Stimulated activated naive CD8-positive, alpha-beta T cell treated with anti-CD3 and anti-CD28 coated beads, Interleukin-15, Interleukin-2, amounts not matched to agents 100 ng/mL and 50 ng/mL, for 24 hours (primary cell): ENCODE data around the gene PIGK.
"Not testable (repeated sequence)": the region's sequence is repeated elsewhere in the genome, so short reads cannot be mapped to it uniquely, and the experiment has no call there.

Experiments
- H3K27ac Mint-ChIP-seq: one replicate; pipeline ENCODE4 v1.8.0; 2021; ENCODE audit warnings: mild to moderate bottlenecking, mixed read lengths
- H3K27me3 Mint-ChIP-seq: one replicate; pipeline ENCODE4 v1.8.0; 2021; ENCODE audit warnings: mixed read lengths
- H3K36me3 Mint-ChIP-seq: one replicate; pipeline ENCODE4 v1.8.0; 2021; ENCODE audit warnings: low read depth, mixed read lengths
- H3K4me1 Mint-ChIP-seq: one replicate; pipeline ENCODE4 v1.8.0; 2021; ENCODE audit warnings: low read depth, mixed read lengths
- H3K4me3 Mint-ChIP-seq: one replicate; pipeline ENCODE4 v1.8.0; 2021; ENCODE audit warnings: mild to moderate bottlenecking, mixed read lengths
- H3K9me3 Mint-ChIP-seq: one replicate; pipeline ENCODE4 v1.8.0; 2021; ENCODE audit warnings: mixed read lengths

Gene PIGK

DNA sequence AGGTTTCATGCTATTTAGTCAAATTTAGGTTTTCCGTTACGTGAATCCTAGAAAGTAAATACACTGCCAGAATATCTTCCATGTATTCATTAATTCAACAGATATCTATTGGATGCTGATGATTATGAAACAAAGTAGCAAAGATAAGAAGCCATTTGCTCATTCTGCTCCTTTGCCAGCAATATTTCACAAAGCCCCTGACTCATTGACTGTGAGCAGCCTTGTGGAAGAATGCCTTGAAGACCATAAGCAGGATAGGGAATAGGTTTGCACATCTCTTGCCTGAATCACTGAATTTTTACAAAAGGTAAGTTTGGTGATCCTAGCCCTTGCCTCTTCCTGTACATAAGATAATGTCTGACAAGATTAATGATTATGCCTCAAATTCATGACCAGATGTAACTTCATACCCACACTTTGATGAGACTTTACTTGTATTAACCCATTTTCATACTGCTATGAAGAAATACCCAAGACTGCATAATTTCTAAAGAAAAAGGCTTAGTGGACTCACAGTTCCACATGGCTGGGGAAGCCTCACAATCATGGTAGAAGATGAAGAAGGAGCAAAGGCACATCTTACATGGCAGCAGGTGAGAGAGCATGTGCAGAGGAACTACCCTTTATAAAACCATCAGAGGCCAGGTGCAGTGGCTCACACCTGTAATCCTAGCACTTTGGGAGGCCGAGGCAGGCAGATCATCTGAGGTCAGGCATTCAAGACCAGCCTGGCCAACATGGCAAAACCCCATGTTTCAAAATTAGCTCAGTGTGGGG lies 1.6 kb upstream of the PIGK start:
- H3K27ac Mint-ChIP-seq, result no peak overlapping the region
- peak overlapping the region; percentile 64 for H3K4me3 Mint-ChIP-seq
- H3K36me3 Mint-ChIP-seq, result peaks cover 19% of the 10 kb centered on the region
- peaks cover 35% of the 10 kb centered on the region for H3K4me1 Mint-ChIP-seq
- no peaks in the 10 kb centered on the region for H3K9me3 Mint-ChIP-seq
- no peaks in the 10 kb centered on the region for H3K27me3 Mint-ChIP-seq

DNA sequence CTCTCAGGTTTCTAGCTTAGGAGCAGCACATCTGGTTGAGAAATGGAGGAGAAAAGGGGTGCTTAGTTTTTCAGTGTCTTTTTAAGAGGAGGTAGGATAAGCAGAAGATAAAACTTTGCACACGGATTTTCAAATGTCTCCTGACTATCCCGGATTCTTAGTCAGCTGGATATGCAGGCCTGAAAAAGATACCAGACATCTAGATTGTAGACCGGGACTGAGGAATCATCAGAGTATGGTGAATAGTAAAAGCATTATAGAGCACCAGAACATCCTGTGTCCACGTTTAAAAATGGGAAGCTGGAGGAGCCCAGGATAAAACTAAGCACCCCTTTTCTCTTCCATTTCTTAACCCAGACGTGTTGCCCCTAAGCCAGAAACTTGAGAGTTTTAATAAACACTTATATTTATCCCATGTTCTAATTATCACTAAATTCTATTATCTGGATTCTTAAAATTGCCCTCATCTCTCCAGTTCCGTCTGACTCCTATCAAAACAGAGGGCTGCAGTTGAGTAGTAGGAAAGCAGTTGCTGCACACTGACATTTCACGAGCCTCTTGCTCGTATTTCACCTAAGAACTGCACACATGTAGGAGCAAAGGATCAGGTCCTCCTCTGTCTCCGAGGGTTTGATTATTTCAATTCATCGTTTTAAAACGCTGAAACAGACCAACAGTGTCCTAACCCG lies 609 bp downstream of the PIGK start:
- no peaks in the 10 kb centered on the region for H3K9me3 Mint-ChIP-seq
- H3K4me3 Mint-ChIP-seq, result peak overlapping the region; percentile 95
- H3K36me3 Mint-ChIP-seq, result peaks cover 23% of the 10 kb centered on the region
- peaks cover 47% of the 10 kb centered on the region for H3K4me1 Mint-ChIP-seq
- no peaks in the 10 kb centered on the region for H3K27me3 Mint-ChIP-seq
- H3K27ac Mint-ChIP-seq, result peak overlapping the region; percentile 90

DNA sequence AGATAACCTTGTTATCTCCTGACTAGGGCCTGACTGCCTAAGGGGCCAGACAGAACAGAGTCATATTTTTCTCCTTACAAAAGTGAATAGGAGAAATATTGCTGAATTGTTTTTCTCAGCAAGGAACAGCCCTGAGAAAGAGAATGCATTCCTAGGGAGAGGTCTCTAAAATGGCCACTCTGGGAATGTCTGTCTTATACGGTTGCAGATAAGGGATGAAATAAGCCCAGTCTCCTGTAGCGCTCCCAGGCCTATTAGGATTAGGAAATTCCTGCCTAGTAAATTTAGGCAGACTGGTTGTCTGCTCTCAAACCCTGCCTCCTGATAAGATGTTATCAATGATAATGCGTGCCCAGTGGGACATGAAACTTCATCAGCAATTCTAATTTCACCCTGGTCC lies 15.2 kb downstream of the PIGK start:
- H3K36me3 Mint-ChIP-seq, result peaks cover 28% of the 10 kb centered on the region
- H3K27me3 Mint-ChIP-seq, result not testable (repeated sequence)
- peaks cover 10% of the 10 kb centered on the region for H3K9me3 Mint-ChIP-seq

DNA sequence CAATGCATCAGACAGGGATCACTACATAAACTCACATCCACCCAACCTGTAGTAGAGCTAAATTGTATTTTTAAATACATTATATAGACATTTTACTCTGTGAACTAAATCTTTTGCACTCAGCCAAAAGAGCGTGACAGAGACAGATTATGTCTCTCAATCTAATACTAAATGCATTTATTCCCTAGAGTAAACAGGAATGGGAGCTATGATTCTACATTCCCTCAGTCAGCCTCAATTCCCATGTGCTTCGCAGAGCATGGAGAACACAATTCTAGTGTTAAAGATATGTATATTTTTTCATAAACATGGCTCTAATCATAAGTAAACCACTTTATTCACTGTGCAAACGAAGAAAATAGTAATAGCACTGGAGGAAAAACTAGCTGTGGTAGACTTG lies 16.5 kb downstream of the PIGK start:
- Mint-ChIP-seq H3K9me3 (peaks cover 10% of the 10 kb centered on the region), H3K27ac (no peak overlapping the region), H3K4me1 (no peaks in the 10 kb centered on the region), H3K4me3 (no peak overlapping the region), H3K27me3 (no peaks in the 10 kb centered on the region), H3K36me3 (peaks cover 28% of the 10 kb centered on the region)

More for the DNA sequence above, 15.2 kb downstream of the PIGK start:
- not testable (repeated sequence) for H3K4me3 Mint-ChIP-seq, H3K4me1 Mint-ChIP-seq, H3K27ac Mint-ChIP-seq

DNA sequence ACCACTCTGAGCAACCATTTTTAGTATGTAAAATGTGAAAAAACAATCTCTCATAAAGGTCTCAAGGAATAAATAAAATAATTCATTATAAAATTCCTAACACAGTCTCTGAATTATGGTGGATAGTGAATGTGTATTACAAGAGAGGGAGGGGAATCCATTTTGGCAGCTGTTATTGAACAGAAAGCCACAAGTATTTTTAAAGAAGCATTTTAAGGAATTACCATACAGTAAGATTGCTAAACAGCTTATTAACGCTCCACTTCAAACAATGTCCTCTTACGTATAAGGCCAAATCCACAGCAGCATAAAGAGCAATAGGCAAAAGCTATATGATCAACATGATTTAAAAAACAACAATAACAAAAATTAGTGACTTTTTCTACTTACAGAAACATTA lies 18.4 kb downstream of the PIGK start:
- H3K4me3 Mint-ChIP-seq, result no peak overlapping the region
- H3K9me3 Mint-ChIP-seq, result peaks cover 10% of the 10 kb centered on the region
- H3K27ac Mint-ChIP-seq, result no peak overlapping the region
- peaks cover 6% of the 10 kb centered on the region for H3K4me1 Mint-ChIP-seq
- H3K27me3 Mint-ChIP-seq, result no peaks in the 10 kb centered on the region
- peaks cover 34% of the 10 kb centered on the region for H3K36me3 Mint-ChIP-seq

DNA sequence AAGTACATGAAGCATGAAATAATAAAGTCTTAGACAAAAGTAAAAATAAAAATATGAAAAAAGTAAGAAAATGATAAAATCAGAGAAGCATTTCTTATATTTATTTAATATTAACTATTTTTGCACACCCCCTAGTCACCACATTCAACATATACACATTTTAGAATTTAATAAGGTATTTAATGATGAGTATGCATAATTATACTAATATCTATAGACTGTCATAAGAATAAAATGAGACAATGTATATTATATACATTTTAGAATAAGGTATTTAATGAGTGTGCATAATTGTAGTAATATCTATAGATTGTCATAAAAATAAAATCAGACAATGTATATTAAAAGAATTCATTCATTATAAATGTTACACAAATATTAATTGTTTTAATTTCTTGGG lies 18.9 kb downstream of the PIGK start:
- H3K36me3 Mint-ChIP-seq, result peaks cover 29% of the 10 kb centered on the region

DNA sequence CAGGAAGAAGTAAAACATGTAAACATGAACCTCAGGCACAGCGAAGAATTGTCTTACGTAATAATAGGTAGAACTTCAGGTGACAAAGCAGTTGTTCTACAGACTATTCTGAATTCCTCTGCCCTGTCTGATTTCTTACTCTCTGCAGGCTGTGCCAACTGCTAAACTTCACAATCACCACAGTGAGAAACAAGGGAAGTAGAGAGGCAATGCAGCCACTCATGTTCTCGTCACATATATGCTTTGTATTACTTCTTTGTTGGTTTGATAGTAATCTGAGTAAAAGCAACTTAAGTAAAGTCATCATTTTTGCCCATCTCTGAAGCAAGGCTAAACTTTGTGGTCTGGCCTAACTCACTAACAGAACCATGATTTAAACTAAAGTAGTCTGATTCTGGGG lies 21.9 kb downstream of the PIGK start:
- Mint-ChIP-seq H3K4me1 (peaks cover 6% of the 10 kb centered on the region), H3K36me3 (peaks cover 28% of the 10 kb centered on the region), H3K27me3 (no peaks in the 10 kb centered on the region), H3K9me3 (no peaks in the 10 kb centered on the region), H3K27ac (no peak overlapping the region), H3K4me3 (no peak overlapping the region)

More for the DNA sequence above, 18.9 kb downstream of the PIGK start:
- H3K27ac Mint-ChIP-seq, result no peak overlapping the region
- H3K9me3 Mint-ChIP-seq, result peaks cover 5% of the 10 kb centered on the region
- H3K4me1 Mint-ChIP-seq, result peaks cover 6% of the 10 kb centered on the region
- H3K27me3 Mint-ChIP-seq, result no peaks in the 10 kb centered on the region
- H3K4me3 Mint-ChIP-seq, result no peak overlapping the region

DNA sequence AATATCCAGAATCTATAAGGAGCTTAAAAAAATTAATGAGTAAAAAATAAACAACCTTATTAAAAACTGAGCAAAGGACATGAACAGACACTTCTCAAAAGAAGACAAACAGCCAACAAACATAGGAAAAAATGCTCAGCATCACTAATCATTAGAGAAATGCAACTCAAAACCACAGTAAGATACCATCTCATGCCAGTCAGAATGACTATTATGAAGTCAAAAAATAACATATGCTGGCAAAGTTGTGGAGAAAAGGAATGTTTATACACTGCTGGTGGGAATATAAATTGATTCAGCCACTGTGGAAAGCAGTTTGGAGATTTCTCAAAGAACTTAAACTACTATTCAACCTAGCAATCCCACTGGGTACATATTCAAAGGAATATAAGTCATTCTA lies 25.3 kb downstream of the PIGK start:
- H3K36me3 Mint-ChIP-seq, result peaks cover 35% of the 10 kb centered on the region
- H3K4me1 Mint-ChIP-seq, result peaks cover 13% of the 10 kb centered on the region
- H3K27ac Mint-ChIP-seq, result no peak overlapping the region
- H3K9me3 Mint-ChIP-seq, result peaks cover 3% of the 10 kb centered on the region
- no peak overlapping the region for H3K4me3 Mint-ChIP-seq
- H3K27me3 Mint-ChIP-seq, result no peaks in the 10 kb centered on the region

DNA sequence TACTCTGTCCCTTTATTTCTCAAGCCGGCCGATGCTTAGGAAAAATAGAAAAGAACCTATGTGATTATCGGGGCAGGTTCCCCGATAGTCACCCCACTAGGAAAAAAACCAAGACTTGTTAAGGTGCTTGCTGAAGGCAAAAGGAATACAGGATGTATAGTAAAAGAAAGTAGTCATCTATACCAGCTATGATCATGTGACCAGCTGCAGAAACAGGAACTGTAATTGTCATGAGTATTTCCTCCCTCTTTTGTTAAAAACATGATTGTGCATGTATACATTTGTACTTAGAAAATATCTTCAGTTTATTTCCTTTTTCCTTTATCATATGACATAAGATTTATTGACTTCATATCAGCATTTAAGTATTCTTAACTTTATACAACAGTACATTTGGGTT lies 30.5 kb downstream of the PIGK start:
- Mint-ChIP-seq H3K4me3 (no peak overlapping the region), H3K27me3 (no peaks in the 10 kb centered on the region), H3K36me3 (peaks cover 44% of the 10 kb centered on the region), H3K9me3 (peaks cover 15% of the 10 kb centered on the region), H3K27ac (no peak overlapping the region), H3K4me1 (peaks cover 10% of the 10 kb centered on the region)

DNA sequence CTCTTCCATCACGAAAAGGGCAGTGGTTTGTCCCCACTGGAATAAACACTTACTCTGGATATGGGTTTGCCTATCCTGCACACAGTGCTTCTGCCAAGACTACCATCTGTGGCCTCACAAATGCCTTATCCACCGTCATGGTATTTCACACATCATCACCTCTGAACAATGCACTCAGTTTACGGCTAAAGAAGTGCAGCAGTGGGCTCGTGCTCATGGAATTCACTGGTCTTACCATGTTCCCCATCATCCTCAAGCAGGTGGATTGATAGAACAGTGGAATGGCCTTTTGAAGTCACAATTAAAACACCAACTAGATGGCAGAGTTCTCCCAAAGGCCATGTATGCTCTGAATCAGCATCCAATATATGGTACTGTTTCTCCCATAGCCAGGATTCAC lies 32.3 kb downstream of the PIGK start:
- H3K27ac Mint-ChIP-seq, H3K4me3 Mint-ChIP-seq, H3K27me3 Mint-ChIP-seq: not testable (repeated sequence)
- Mint-ChIP-seq H3K9me3 (peaks cover 15% of the 10 kb centered on the region), H3K36me3 (peaks cover 50% of the 10 kb centered on the region), H3K4me1 (peaks cover 10% of the 10 kb centered on the region)

DNA sequence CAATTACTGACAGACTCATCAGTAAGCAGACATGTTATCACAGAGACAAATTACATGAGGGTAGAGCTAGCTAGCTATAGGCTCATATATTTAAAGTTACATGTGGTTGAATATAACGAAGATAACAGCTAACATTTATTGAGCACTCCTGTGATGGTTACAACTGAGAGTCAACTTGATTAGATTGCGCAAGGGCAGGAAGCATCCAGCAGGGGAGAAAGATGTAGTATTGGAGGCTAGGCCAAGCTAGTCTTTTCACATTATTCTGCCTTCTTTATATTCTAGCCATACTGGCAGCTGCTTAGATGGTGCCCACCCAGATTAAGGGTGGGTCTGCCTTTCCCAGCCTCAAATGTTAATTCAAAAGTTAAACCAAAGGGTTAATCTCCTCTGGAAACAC lies 37.1 kb downstream of the PIGK start:
- H3K27ac Mint-ChIP-seq, result no peak overlapping the region
- H3K9me3 Mint-ChIP-seq, result peaks cover 16% of the 10 kb centered on the region
- H3K27me3 Mint-ChIP-seq, result no peaks in the 10 kb centered on the region
- peaks cover 53% of the 10 kb centered on the region for H3K36me3 Mint-ChIP-seq
- H3K4me1 Mint-ChIP-seq, result no peaks in the 10 kb centered on the region
- no peak overlapping the region for H3K4me3 Mint-ChIP-seq

DNA sequence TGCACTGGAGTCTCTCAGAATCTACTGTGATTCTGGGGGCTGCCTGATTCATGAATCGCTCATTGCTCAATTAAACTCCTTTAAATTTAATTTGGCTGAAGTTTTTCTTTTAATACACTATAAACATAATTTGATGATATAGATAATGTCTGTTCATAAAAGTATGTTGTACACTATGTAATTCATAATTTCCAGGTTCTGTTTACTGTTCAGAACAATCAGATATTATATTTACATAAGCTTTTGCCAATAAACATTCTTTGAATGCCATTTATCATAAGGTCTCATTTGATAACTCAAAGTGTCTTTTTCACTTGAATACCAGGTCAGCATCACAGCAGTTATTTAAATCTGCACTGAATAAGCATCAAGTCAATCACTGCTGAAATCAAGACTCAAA lies 39.6 kb downstream of the PIGK start:
- H3K4me3 Mint-ChIP-seq, result no peak overlapping the region
- H3K27me3 Mint-ChIP-seq, result no peaks in the 10 kb centered on the region
- H3K36me3 Mint-ChIP-seq, result peaks cover 48% of the 10 kb centered on the region
- no peaks in the 10 kb centered on the region for H3K4me1 Mint-ChIP-seq
- peaks cover 24% of the 10 kb centered on the region for H3K9me3 Mint-ChIP-seq
- H3K27ac Mint-ChIP-seq, result no peak overlapping the region

DNA sequence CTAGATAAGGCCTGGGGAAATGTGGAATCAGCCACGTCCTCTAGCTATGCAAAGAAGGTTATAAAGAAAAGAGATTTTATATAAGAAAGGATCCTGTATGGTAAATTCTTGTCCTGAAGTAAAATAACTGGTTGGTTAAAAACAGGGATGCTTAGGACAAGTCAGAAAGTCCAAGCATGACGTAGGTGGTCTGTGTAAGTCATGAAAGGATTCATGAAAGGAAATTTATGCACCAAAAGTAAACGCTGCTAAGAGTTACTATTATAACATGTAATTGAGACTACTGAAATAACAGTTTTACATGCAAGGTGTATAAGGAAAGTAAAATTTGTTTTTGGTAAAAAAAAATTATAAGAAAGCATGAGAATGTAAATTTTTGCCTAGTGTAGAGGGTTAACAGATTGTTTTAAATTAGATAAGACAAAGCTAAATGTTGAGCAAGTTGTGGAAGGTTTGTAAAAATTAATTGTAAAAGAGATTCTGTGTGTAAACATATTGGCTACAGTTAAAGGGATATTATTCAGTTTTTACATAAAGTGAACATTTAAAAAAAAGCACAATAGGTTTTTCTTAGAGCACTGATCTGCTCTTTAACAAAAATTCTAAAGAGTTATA lies 43.9 kb downstream of the PIGK start:
- Mint-ChIP-seq H3K4me1 (peaks cover 5% of the 10 kb centered on the region), H3K4me3 (no peak overlapping the region), H3K9me3 (peaks cover 37% of the 10 kb centered on the region), H3K27ac (no peak overlapping the region), H3K36me3 (peaks cover 64% of the 10 kb centered on the region), H3K27me3 (no peaks in the 10 kb centered on the region)

DNA sequence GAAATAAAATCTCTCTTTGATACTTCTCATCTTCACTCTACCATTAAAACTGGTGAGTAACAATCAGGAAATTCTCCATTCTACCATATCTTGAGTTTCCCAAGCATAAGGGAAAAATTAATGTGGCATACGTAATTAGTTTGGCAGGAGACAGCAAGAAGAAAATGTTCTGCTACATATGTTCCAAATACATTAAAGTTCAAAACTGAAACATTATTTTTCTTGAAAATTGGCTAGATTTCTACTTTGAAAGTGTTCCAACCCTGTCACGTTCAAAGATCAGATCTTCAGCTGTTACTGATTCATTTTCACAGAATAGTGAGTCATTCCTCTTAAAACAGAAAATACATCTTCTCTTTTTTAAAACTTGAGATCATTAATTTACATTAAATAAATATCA lies 48.5 kb downstream of the PIGK start:
- H3K27me3 Mint-ChIP-seq, result no peaks in the 10 kb centered on the region
- H3K27ac Mint-ChIP-seq, result peak overlapping the region; percentile 33
- H3K4me1 Mint-ChIP-seq, result peaks cover 23% of the 10 kb centered on the region
- no peak overlapping the region for H3K4me3 Mint-ChIP-seq
- H3K36me3 Mint-ChIP-seq, result peaks cover 51% of the 10 kb centered on the region
- peaks cover 20% of the 10 kb centered on the region for H3K9me3 Mint-ChIP-seq

DNA sequence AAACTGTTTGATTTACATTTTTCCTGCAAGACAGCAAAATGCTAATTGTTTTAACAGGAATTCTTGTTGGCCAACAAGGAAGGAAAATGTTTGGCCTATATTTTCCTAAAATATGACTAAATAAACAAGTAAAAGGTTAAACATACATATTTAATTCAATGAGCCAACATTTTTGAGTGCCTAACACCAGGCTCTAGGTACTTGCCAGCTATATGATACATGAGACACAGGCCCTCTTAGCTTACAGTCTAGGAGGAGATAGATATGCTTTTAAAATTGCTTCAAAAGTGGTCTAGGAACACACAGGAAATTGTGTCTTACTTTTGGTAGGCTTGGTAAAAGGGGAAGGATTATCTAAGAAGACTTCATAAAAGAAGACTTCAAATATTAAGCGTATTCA lies 50.9 kb downstream of the PIGK start:
- peaks cover 40% of the 10 kb centered on the region for H3K36me3 Mint-ChIP-seq
- H3K4me3 Mint-ChIP-seq, result no peak overlapping the region
- no peaks in the 10 kb centered on the region for H3K27me3 Mint-ChIP-seq
- peaks cover 23% of the 10 kb centered on the region for H3K4me1 Mint-ChIP-seq
- peaks cover 5% of the 10 kb centered on the region for H3K9me3 Mint-ChIP-seq
- H3K27ac Mint-ChIP-seq, result no peak overlapping the region
